ENCODE results near the gene RGS16.

DNA sequence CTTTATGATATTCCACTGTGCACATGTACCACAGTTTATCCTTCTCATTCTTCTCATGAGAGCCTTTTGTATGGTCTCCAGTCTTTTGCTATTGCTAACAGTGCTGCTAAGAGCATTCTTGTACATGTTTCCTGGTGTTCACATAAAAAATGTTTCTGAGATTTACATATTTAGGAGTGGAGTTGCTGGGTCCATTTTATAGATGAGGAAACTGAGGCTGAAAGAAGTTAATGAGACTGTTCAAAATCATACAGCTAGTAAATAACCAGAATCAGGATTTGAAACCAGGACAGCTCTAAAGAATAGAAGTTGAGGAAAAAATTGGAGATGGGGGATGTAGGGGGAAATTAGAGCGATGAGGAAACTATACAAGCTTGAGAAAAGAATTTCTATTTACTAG is 27.8 kb upstream of the RGS16 start:
- TF ChIP-seq ZSCAN31 (CRISPR knock-in tag; IDR thresholded peaks at IDR 0.05; ENCODE audit: low read depth) (no peak), KAT2B (IDR thresholded peaks at IDR 0.05; ENCODE audit: borderline replicate concordance, low read depth, low read length) (no peak), HCFC1 (IDR thresholded peaks at IDR 0.05; ENCODE audit: low read depth, low read length) (no peak), ZMYM2 (CRISPR knock-in tag; IDR thresholded peaks at IDR 0.05) (no peak), ZFX (CRISPR knock-in tag; IDR thresholded peaks at IDR 0.05; ENCODE audit: low read depth) (no peak), SIN3A (IDR thresholded peaks at IDR 0.05; ENCODE audit: borderline replicate concordance, low read depth, low read length) (no peak), MAFF (IDR thresholded peaks at IDR 0.05; ENCODE audit: low read depth, low read length) (no peak), EZH2 (conservative IDR thresholded peaks at IDR 0.05; ENCODE audit: low read depth, low read length) (no peak), ZNF121 (CRISPR knock-in tag; IDR thresholded peaks at IDR 0.05) (no peak), ZNF589 (CRISPR knock-in tag; conservative IDR thresholded peaks at IDR 0.05) (no peak)
- TF ChIP-seq, protein P1, sequence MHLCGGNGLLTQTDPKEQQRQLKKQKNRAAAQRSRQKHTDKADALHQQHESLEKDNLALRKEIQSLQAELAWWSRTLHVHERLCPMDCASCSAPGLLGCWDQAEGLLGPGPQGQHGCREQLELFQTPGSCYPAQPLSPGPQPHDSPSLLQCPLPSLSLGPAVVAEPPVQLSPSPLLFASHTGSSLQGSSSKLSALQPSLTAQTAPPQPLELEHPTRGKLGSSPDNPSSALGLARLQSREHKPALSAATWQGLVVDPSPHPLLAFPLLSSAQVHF (CRISPR knock-in tag; IDR thresholded peaks at IDR 0.05) = no peak
- TF ChIP-seq, protein P2, sequence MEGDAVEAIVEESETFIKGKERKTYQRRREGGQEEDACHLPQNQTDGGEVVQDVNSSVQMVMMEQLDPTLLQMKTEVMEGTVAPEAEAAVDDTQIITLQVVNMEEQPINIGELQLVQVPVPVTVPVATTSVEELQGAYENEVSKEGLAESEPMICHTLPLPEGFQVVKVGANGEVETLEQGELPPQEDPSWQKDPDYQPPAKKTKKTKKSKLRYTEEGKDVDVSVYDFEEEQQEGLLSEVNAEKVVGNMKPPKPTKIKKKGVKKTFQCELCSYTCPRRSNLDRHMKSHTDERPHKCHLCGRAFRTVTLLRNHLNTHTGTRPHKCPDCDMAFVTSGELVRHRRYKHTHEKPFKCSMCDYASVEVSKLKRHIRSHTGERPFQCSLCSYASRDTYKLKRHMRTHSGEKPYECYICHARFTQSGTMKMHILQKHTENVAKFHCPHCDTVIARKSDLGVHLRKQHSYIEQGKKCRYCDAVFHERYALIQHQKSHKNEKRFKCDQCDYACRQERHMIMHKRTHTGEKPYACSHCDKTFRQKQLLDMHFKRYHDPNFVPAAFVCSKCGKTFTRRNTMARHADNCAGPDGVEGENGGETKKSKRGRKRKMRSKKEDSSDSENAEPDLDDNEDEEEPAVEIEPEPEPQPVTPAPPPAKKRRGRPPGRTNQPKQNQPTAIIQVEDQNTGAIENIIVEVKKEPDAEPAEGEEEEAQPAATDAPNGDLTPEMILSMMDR (CRISPR knock-in tag; IDR thresholded peaks at IDR 0.05) = no peak
- TF ChIP-seq, protein P3, sequence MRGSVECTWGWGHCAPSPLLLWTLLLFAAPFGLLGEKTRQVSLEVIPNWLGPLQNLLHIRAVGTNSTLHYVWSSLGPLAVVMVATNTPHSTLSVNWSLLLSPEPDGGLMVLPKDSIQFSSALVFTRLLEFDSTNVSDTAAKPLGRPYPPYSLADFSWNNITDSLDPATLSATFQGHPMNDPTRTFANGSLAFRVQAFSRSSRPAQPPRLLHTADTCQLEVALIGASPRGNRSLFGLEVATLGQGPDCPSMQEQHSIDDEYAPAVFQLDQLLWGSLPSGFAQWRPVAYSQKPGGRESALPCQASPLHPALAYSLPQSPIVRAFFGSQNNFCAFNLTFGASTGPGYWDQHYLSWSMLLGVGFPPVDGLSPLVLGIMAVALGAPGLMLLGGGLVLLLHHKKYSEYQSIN (CRISPR knock-in tag; IDR thresholded peaks at IDR 0.05; ENCODE audit: borderline replicate concordance) = no peak
